HG03469 (cell line): ENCODE results near the gene PARD3.
"Not testable (repeated sequence)": the region's sequence is repeated elsewhere in the genome, so short reads cannot be mapped to it uniquely, and the experiment has no call there.

Experiments used
- ATAC-seq: cut with Tn5 transposase; IDR thresholded peaks from one replicate; pipeline ENCODE4 v1.9.1; 2021; ENCODE audit warnings: mild to moderate bottlenecking, moderate library complexity, moderate number of reproducible peaks; ENCODE audit not compliant: unreplicated experiment

Gene PARD3

DNA sequence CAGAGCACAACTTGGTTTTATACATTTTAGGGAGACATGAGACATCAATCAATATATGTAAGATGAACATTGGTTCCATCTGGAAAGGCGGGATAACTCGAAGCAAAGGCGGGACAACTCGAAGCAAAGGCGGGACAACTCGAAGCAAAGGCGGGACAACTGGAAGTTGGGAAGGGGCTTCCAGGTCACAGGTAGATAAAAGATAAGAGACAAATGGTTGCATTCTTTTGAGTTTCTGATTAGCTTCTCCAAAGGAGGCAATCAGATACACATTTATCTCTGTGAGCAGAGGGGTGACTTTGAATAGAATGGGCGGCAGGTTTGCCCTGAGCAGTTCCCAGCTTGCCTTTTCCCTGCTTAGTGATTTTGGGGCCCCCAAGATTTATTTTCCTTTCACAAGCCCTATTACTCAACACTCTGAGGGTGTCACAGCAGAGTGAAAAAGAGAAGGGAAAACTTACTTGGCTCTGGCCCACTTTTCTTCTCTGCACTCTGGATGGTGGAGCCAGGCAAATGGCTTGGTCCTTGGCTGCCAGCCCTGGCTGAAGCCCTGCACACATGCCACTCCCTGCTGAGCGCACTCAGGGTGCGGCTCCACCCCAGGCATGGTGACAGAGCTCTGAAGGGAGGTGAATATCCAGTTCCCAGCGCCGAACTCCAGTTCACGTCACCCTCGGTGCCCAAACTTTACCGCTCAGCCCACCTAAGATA is 46.7 kb downstream of the PARD3 start:
- ATAC-seq = no peak

DNA sequence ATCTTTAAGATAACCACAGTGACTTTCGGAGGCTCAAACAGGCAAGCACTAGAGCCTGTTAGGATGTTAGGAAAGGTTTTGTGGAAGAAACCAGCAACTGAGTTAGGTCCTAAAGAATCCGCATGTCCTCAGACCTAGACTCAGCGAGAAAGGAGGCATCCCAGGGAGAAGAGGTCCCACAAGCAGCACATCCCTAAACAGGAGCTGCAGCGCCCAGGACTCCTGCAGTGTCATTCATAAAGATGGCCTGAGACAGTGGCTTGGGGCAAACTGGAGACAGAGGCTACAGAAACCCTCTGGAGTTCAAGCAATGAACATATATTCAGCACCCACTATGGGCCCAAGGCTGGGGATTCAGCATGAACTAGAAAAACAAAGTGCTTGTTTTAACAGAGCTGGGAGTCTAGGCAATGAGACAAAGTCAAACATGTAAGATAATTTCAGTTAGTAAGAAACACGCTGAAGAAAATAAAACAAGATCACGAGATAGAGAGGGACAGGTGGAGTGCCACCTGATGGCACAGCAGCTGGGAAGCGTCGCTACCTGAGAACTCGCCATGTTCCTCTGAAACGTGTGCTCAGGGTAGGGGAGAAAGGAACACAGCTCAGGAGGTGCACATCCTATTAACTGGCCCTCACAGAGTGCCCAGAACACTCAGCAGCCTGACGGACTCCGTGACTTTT is 48.1 kb downstream of the PARD3 start:
- no peak for ATAC-seq

DNA sequence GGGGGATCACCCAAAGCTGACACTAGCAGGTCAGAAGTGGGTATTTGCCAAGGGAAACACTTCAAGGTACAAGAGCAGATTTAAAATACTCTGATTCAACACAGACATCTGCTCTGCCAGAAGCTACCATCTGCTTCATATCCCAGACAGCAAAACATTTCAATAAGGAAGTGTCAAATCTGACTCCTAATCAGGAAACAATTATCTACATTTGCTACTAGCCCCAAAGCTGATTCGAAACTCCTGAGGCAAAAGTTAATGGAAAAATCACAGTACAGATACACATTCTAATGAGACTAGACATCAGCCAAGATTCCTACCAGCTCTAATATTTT is 48.9 kb downstream of the PARD3 start:
- no peak for ATAC-seq

DNA sequence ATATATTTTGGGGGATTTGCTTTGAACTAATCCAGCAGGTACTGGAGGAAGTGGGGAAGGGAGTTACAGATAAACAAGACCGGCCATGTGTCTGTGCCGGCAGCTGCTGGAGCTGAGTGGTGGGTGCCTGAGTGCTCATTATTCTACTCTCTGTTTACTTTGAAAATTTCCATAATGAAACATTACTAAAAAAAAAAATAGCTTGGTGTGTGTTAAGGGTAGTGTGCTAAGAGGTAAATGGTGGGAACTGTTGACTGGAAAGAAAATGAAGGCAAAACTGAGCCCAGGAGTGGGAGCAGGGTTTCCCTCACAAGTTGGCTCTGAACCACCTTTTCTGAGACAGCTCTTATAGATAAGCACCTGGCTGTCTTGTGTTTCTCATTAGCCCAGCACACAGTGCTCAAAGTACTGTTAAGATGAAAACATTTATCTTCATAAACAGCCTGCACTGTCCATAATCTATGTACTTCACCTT is 50.6 kb downstream of the PARD3 start:
- ATAC-seq = no peak

DNA sequence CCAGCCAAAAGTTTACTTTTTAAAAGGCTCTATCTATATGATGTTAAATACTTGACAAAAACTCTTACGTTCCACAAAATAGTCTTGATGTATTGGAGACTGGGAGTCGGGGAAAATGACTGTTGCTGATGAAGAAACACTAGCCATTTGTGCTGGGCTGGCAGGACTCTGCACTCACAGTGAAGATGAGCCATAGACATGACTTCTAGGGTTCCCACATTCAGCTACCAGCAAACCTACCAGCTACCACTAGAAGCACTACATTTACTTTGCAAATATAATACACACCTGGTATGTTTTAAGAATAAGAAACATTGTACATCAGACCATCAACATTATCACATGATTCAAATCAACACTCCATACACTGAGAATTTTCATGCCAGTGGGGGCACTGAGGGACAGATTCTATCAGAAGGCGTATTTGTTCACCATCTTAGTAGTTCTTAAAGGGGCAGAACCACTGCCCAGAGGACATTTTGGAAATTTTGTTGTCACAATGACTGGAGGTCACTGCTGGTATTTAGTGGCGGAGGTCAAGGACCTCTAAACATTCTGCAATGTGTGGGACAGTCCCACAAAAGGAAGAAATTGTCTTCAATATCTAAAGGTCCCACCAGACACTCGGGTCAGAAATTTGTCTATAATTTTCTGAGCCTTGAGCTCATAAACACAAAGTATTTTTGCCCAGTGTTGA is 52.3 kb downstream of the PARD3 start:
- no peak for ATAC-seq

DNA sequence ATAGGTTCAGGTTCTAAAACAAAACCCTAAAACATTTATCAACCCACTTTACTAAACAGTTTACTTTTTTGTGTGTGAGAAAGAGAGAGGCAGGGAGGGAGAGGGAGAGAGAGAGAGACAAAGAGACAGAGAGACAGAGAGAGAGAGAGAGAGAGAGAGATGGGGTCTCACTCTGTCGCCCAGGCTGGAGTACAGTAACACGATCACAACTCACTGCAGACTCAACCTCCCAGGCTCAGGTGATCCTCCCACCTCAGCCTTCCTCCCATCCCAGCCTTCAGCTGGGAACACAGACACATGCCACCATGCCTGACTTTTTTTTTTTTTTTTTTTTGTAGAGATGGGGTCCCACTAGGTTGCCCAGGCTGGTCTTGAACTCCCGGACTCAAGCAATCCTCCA is 52.9 kb downstream of the PARD3 start:
- ATAC-seq = no peak

DNA sequence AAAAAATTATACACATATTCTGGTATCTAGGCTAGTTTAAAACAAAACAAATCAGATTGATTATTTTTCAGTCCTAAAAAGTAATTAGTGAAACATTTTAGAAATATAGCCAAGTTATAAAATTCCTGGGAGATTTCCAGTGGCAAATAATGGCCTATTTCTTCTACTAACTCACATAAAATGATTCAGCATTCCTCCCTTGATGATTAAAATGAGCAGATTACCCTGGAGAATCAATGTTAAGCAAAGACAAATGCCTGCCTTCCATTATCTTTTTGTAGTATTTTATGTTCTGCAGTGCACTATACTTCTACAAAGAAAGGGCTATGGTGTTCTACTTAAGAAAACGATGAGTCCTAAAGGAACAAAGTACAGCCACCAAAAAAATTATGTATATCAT is 53.6 kb downstream of the PARD3 start:
- no peak for ATAC-seq

DNA sequence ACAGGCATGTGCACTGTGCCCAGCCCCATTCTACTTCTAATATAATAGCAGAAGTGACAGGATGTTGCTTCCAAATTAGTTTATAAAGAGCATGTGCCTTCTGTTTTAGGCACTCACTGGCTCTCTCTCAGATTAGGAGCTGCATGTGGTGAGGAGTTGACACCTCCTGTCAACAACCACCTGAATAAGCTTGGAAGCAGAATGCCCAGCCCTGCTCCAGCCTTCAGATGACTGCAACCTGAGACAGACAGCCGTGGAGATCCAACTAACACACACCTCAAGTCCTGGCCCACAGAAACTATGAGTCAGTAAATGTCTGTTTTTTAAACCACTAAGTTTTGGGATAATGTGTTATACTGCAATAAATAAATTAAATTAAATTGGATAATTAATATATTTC is 54.5 kb downstream of the PARD3 start:
- ATAC-seq = no peak

DNA sequence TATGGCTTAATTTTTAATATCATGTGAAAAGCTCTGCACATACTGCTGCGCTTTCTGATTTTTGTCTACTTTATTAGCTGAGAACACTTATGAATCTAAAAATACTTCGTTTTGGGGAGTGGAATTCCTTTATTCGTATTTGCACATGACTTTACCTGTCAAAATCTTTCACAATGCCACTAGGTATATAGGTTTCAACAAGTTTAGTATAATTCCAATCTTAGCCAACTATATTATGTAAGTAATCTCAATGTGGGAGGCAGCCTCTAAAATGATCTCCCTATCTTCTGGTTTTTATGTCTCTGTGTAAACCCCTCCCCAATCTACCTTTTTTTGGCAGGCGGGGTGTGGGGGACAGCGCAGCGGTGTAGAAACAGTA is 55.3 kb downstream of the PARD3 start:
- no peak for ATAC-seq

DNA sequence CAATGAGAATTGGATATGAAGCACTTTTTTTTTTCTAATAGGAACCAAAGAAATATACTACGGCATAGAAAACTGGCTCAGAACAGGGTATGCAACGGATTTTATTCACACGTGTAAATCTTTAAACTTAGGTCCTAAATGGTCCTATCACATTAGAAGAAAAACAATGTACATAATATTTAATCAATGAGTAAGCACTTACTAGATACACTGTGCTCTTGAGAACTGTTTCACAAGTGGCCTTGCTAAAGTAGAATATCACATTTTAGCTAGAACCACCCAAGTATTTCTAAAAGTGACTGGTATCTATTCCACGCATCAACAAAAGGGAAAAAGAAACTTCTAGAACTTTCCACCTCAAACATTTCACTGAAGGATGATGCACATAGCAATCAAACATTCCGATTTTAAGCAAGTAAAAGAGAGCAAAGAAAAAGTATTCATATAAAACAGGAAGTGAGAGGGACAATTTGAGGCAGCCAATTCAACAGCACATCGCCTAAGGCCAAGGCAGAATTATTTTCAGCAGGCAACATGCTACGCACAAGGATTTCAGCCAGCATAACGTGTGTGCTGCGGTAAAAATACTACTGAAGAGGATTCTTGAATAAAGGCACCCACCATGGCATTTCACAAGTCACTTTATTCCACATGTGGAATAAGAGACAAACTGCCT is 55.8 kb downstream of the PARD3 start:
- ATAC-seq = no peak

DNA sequence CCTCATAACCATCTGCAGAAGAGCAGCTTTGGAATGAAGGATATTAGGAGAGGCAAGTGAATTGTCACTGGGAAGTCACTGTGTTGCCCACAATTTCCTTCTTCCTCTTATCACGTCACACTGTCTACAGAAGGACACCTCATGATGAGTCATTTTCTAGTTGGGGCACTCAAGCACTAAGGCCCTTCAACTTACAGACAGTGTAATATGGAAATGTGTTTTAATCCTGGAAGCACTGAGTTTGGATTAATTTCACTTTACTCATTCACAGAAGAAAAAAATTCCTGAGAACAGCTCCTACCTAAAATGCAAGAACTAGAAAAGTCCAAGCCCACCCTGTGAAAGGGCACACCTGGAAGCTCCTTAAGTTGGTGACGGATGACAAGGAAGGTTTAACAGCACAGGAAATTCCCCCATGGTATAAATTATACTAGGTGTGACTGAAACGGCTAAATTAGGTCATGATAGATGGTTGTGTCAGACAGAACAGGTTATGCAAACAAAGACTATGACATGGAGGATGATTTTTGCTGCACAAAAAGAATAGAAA is 56.6 kb downstream of the PARD3 start:
- no peak for ATAC-seq

DNA sequence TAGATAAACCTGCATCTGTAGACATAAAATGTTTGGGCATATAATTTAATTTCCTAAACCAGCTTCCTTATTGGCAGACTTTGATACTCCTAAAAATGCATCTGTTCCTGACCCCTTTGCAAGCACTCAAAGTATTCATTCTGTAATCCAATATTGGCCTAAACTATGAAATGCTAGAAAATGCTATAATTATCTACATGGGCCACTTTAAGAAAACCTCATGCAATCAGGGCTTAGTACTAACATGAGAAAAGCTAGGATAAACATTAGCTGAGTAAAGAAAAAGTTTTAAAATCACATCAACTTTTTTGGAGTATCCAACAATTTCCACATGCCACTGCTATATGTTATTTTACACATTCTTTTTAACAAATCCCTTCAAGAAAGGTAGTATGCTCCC is 57.2 kb downstream of the PARD3 start:
- no peak for ATAC-seq

DNA sequence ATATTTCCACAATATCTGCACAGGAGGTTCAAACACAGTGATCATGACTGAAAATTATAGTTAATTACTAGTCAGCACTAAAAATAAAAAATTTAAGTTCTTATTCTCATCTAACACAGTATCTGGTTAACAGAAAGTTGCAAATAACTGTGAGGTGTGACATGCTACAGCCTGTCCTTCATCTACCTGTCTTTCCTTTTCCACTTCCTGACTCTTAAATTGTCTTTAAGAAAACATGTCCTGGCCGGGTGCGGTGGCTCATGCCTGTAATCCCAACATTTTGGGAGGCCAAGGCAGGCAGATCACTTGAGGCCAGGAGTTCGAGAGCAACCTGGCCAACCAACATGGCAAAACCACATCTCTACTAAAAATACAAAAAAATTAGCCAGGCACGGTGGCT is 57.9 kb downstream of the PARD3 start:
- not testable (repeated sequence) for ATAC-seq

DNA sequence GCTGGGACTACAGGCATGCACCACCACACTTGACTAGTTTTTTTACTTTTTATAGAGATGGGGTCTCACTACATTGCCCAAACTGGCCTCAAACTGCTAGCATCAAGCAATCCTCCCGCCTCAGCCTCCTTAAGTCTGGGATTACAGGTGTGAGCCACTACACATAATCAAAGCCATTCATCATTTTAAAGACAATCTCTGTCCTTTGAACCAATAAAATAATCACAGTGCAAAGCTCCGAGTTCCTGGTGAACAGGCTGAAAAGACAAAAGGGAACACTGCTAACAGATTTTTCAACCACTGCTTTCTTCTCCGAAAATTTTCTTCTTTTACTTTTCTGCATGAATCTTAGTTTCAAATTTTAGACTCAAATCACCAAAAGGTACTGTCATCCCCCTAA is 58.5 kb downstream of the PARD3 start:
- no peak for ATAC-seq

DNA sequence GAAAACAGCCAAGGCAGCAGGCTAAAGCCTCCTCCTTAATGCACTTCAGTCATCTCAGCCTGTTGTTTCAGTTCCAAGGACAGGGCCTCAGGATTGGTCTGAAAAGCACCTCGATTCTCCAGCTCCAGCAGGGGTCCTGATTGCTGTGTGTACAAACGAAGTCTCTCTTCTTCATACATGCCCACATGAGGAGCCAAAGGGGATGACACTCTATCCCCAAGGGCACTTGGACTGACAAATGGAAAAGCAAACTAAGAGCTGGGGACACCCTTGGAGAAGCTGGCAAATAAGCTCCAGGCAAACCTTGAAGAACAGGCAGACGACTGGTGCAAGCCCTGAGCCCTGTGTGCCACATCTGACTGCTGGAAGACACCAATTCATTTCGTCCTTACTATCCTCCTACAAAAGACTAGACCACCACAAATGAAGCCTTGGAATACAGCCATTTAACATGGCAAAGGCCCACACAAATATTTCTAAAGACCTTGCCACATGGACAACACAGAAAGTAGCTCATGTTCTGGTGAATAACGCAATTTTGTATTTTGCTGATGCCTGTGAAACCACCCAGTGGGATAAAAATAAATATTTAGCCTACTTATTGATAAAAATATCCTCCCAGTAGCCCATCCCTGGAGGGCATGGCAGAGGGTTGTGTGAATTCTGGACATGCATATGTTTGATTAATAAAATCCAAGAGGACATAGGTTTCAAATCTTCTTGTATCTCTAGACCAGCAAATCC is 61.9 kb downstream of the PARD3 start:
- no peak for ATAC-seq

DNA sequence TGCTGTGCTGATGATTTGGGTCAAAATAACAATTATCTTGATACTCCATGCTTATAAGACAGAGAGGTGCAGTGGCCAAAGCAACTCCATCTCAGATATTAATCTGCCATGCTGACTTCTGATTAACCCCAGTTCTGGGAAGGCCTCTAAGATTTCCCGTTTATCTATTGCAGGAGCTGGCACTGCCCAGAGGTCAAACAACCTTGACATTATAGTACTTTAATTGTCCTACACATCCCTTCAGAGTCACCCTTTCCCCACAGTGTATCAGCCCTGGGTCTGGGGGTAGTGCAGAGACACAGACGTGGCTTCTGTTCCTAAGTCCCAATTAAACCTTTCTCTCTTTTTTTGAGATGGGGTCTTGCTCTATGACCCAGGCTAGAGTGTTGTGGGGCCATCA is 63.8 kb downstream of the PARD3 start:
- ATAC-seq = no peak

DNA sequence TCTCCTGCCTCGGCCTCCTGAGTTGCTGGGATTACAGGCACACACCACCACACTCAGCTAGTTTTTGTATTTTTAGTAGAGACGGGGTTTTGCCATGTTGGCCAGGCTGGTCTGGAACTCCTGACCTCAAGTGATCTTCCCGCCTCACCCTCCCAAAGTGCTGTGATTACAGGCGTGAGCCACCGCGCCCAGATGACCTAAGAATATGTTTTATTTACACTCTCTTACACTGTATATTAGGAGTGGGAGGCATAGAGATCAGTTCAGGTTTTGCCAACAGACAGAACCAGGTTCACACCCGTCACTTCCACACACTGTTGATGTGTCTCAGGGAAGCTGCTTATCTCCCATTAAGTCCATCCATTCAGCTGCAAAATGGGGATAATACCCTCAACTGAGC is 64.3 kb downstream of the PARD3 start:
- ATAC-seq = not testable (repeated sequence)

DNA sequence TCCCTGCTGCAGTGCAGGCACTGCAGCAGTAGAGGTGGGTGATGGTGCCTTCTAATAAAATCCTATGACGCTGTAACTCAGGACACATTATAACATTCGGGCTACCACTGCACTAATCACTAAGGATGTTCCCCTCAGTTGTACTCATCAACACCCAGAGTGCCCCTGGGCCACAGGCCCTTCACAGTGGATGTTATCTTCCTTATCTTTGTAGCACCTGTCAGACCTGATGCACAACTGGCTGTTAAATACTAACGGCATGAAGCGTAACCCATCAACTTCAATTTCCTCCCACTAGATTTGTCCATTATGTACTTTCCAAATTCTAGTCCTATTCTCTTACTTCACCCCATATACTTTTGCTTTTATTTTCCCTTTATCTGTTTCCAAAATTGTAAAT is 66.3 kb downstream of the PARD3 start:
- no peak for ATAC-seq

DNA sequence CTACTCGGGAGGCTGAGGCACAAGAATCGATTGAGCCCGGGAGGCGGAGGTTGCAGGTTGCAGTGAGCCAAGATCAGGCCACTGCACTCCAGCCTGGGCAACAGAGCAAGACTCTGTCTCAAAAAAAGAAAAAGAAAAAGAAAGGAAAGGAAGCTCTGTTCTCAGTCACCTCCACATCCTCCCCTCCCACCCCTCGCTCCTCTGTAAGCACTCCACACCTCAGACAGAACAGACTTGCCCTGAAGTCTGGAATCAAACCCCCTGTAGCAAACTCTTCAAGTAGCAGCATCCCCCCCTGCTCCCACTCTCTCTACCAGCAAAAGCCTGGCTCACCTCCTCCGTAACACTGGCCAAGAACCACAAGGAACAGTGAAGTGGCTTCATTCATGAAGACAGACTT is 66.7 kb downstream of the PARD3 start:
- ATAC-seq = no peak

DNA sequence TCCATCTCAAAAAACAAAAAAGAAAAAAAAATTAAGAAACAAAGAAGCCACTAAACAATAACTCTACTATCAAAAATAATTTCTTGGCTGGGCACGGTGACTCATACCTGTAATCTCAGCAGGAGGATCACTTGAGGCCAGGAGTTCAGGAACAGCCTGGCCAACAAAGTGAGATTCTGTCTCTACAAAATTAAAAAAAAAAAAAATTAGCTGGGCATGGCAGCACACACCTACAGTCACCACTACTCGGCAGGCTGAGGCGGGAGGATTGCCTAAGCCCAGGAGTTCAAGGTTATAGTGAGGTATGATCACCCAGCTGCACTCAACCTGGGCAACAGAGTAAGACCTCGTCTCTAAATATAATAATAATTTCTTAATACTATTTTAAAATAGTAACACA is 69.0 kb downstream of the PARD3 start:
- ATAC-seq = no peak

DNA sequence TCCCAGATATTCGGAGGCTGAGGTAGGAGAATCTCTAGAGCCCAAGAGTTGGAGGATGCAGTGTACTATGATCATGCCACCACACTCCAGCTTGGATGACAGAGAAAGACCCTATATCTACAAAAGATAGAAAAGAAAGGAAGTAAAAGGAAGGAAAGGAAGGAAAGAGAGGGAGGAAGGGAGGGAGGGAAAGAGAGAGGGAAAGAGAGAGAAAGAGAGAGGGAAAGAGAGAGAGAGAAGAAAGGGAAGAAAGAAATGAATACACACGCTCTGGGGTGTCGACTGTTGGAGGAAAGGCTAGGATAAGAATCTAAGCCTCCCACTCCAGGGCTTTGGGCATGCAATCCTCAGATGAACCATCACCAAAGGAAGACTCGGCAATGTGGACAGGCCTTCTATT is 69.9 kb downstream of the PARD3 start:
- no peak for ATAC-seq
